Neural cell (in vitro differentiated cells): Measurements from ENCODE around the gene PELO.

Experiments used
- CTCF ChIP-seq: fragments of 450-650 bp; IDR thresholded peaks from 2 replicates; pipeline ENCODE4 v1.5.1; 2014; ENCODE audit warnings: antibody characterized with exemption, mild to moderate bottlenecking, moderate library complexity; ENCODE audit not compliant: poor library complexity, severe bottlenecking
- EP300 ChIP-seq: fragments of 450-650 bp; conservative IDR thresholded peaks from 2 replicates; pipeline ENCODE4 v1.6.1; 2014; ENCODE audit warnings: antibody characterized with exemption, mild to moderate bottlenecking, moderate library complexity; ENCODE audit not compliant: poor library complexity, severe bottlenecking
- EZH2 ChIP-seq: fragments of 200-600, 300-800 bp; shearing (Covaris generic), sonication (generic); IDR thresholded peaks from 2 replicates; pipeline ENCODE4 v1.6.1; 2014; ENCODE audit warnings: antibody characterized with exemption, low read length, borderline replicate concordance, mild to moderate bottlenecking; ENCODE audit not compliant: insufficient read depth, poor library complexity, severe bottlenecking
- POLR2AphosphoS5 ChIP-seq: IDR thresholded peaks from 2 replicates; pipeline ENCODE4 v1.6.1; 2012
- REST ChIP-seq: IDR thresholded peaks from 2 replicates; pipeline ENCODE4 v1.6.1; 2012; ENCODE audit warnings: borderline replicate concordance
- SMC3 ChIP-seq: fragments of 450-650 bp; conservative IDR thresholded peaks from 2 replicates; pipeline ENCODE4 v1.6.1; 2014; ENCODE audit warnings: antibody characterized with exemption, mild to moderate bottlenecking, moderate library complexity; ENCODE audit not compliant: poor library complexity
- TAF1 ChIP-seq: IDR thresholded peaks from 2 replicates; pipeline ENCODE4 v1.6.1; 2012; ENCODE audit warnings: low read depth

GRCh38 chr5:52748590-52748989, 39.1 kb upstream of the PELO start:
- no peak for TF ChIP-seq CTCF
- no peak for TF ChIP-seq EZH2
- no peak for TF ChIP-seq POLR2AphosphoS5
- TF ChIP-seq REST = no peak
- no peak for TF ChIP-seq SMC3
- no peak for TF ChIP-seq TAF1
- no peak for TF ChIP-seq EP300
